CD8-positive, alpha-beta memory T cell (primary cell): Measurements from ENCODE around the gene CUTA. TPM values are rescaled to one million over a fixed set of nuclear protein-coding genes. Genes with fewer than 3 reads are reported as not detected.

Experiments used
- CTCF ChIA-PET: fragments of 350-600 bp; sonication (Branson Sonifier 250); formaldehyde crosslinking; loops from one replicate; lab custom pipeline; 2021; ENCODE audit warnings: antibody characterized with exemption; lab: Charles Lee
- POLR2A ChIA-PET: fragments of 350-600 bp; sonication (Branson Sonifier 250); formaldehyde crosslinking; loops from one replicate; lab custom pipeline; 2021; ENCODE audit warnings: antibody characterized with exemption; lab: Charles Lee
- DNase-seq, 5 donors: peaks; one replicate each; pipeline versions ENCODE4 v3.0.0 to v3.0.0-alpha.2; 2020 to 2022; ENCODE audit warnings: mixed read lengths in 1 of 5
- H3K27ac ChIP-seq: one replicate; pipeline ENCODE4 v1.7.0; 2013; ENCODE audit warnings: low read depth, mild to moderate bottlenecking, low read length, moderate library complexity
- H3K27me3 ChIP-seq: 2 replicates; pipeline ENCODE4 v1.7.0; 2013; ENCODE audit warnings: low read length, mild to moderate bottlenecking; ENCODE audit not compliant: insufficient read depth, poor library complexity, severe bottlenecking
- H3K36me3 ChIP-seq: 2 replicates; pipeline ENCODE4 v1.7.0; 2013; ENCODE audit warnings: mild to moderate bottlenecking, low read length, moderate library complexity; ENCODE audit not compliant: insufficient read depth
- H3K4me1 ChIP-seq: 2 replicates; pipeline ENCODE4 v1.7.0; 2013; ENCODE audit warnings: mild to moderate bottlenecking, low read length, moderate library complexity; ENCODE audit not compliant: insufficient read depth
- H3K4me3 ChIP-seq: 2 replicates; pipeline ENCODE4 v1.7.0; 2013; ENCODE audit warnings: mild to moderate bottlenecking, low read length
- H3K9me3 ChIP-seq: 2 replicates; pipeline ENCODE4 v1.7.0; 2013; ENCODE audit warnings: mild to moderate bottlenecking, low read length
- H3K27ac Mint-ChIP-seq, 8 donors: one replicate each; pipeline ENCODE4 v1.8.0; 2020 to 2021; ENCODE audit warnings: mixed read lengths in 8 of 8, mild to moderate bottlenecking in 6 of 8, inconsistent platforms in 3 of 8, moderate library complexity in 3 of 8
- H3K27me3 Mint-ChIP-seq, 2 donors: one replicate each; pipeline ENCODE4 v1.8.0; 2020 to 2021; ENCODE audit warnings: mixed read lengths in 2 of 2, mild to moderate bottlenecking in 1 of 2, moderate library complexity in 1 of 2
- H3K36me3 Mint-ChIP-seq, 3 donors: one replicate each; pipeline ENCODE4 v1.8.0; 2020 to 2021; ENCODE audit warnings: mixed read lengths in 3 of 3, inconsistent platforms in 1 of 3, mild to moderate bottlenecking in 1 of 3
- H3K4me1 Mint-ChIP-seq, 3 donors: one replicate each; pipeline ENCODE4 v1.8.0; 2020 to 2021; ENCODE audit warnings: mixed read lengths in 3 of 3, inconsistent platforms in 1 of 3, mild to moderate bottlenecking in 1 of 3
- H3K4me3 Mint-ChIP-seq, 7 donors: one replicate each; pipeline ENCODE4 v1.8.0; 2020 to 2021; ENCODE audit warnings: mixed read lengths in 7 of 7, mild to moderate bottlenecking in 6 of 7, moderate library complexity in 4 of 7, inconsistent platforms in 2 of 7
- H3K9me3 Mint-ChIP-seq, 5 donors: one replicate each; pipeline ENCODE4 v1.8.0; 2020 to 2022; ENCODE audit warnings: mixed read lengths in 5 of 5, mild to moderate bottlenecking in 3 of 5, moderate library complexity in 2 of 5, inconsistent platforms in 1 of 5
- polyA plus RNA-seq: library from polyadenylated mRNA; unstranded; fragments of 300-500 nt; fragmentation: Illumina TruSeq; gene quantifications from one replicate; pipeline ENCODE4 v1.2.3, GENCODE V29; 2021
- total RNA-seq, 2 experiments: library from RNA; stranded (reverse); gene quantifications; one replicate each; pipeline ENCODE4 v1.2.3, GENCODE V29; 2021

The CUTA gene
- total and polyA plus RNA-seq, 3 experiments from 2014 or later = 149 to 451 (median 164) TPM

- Mint-ChIP-seq H3K4me3 (peak overlapping the region; percentile 88 to 94 (median 89)), H3K4me1 (peaks cover 70 to 78% (median 70%) of the 10 kb centered on the region in 3 donors), H3K27ac (peak overlapping the region; percentile 76 to 98 (median 96)), H3K36me3 (peaks cover 0 to 26% (median 0%) of the 10 kb centered on the region in 3 donors), H3K9me3 (no peaks in the 10 kb centered on the region), H3K27me3 (peaks cover 0 to 11% of the 10 kb centered on the region in 2 donors)
- no peaks in the 10 kb centered on the region for H3K9me3 ChIP-seq
- ChIA-PET POLR2A (interaction anchor here (0.5 to 2.5 kb wide), 11 partner anchors 11 to 191 kb away, joined by 3 to 14 read pairs (median 4); partner anchors contain the start of genes BAK1, ITPR3, RPS18 and VPS52), CTCF (interaction anchor here (0.8 to 2.7 kb wide), 7 partner anchors 8 to 182 kb away, joined by 3 to 15 read pairs (median 3); partner anchors contain the start of gene CUTA)
- H3K4me1 ChIP-seq = peaks cover 58% of the 10 kb centered on the region
- H3K27me3 ChIP-seq = no peaks in the 10 kb centered on the region
- DNase-seq = peak in 1 of 5 donors; percentile 50
- peak overlapping the region; percentile 34 for H3K4me3 ChIP-seq
- H3K36me3 ChIP-seq = no peaks in the 10 kb centered on the region
- H3K27ac ChIP-seq = peak overlapping the region; percentile 4
Observed at GRCh38 chr6:33430334-33430733, 12.4 kb upstream of the CUTA start.

- peak overlapping the region; percentile 72 for H3K4me3 ChIP-seq
- H3K9me3 ChIP-seq = no peaks in the 10 kb centered on the region
- DNase-seq = peak in 2 of 5 donors; percentile 47 to 50
- H3K4me3 Mint-ChIP-seq = peak overlapping the region; percentile 88 to 94 (median 89)
- H3K27ac ChIP-seq = peak overlapping the region; percentile 66
- POLR2A ChIA-PET = interaction anchor here (1.1 to 2.5 kb wide), 4 partner anchors 24 to 150 kb away, joined by 4 to 14 read pairs (median 6); partner anchors contain the start of genes BAK1 and ZBTB9
- no peaks in the 10 kb centered on the region for H3K36me3 ChIP-seq
- peaks cover 0 to 23% (median 0%) of the 10 kb centered on the region in 3 donors for H3K36me3 Mint-ChIP-seq
- H3K27me3 Mint-ChIP-seq = peaks cover 0 to 11% of the 10 kb centered on the region in 2 donors
- no peaks in the 10 kb centered on the region for H3K27me3 ChIP-seq
- H3K4me1 Mint-ChIP-seq = peaks cover 76 to 84% (median 77%) of the 10 kb centered on the region in 3 donors
- peaks cover 64% of the 10 kb centered on the region for H3K4me1 ChIP-seq
- CTCF ChIA-PET = interaction anchor here (1.1 to 2.7 kb wide), 2 partner anchors 12 to 27 kb away, joined by 3 to 15 read pairs; partner anchors contain the start of gene CUTA
- no peaks in the 10 kb centered on the region for H3K9me3 Mint-ChIP-seq
- peak overlapping the region; percentile 76 to 98 (median 97) for H3K27ac Mint-ChIP-seq
Observed at GRCh38 chr6:33429750-33430052, 11.8 kb upstream of the CUTA start.

GRCh38 chr6:33428966-33429749, 11.3 kb upstream of the CUTA start:
- H3K4me3 Mint-ChIP-seq = peak overlapping the region; percentile 88 to 94 (median 89)
- H3K27ac Mint-ChIP-seq = peak overlapping the region; percentile 76 to 98 (median 97)
- peaks cover 81 to 89% (median 81%) of the 10 kb centered on the region in 3 donors for H3K4me1 Mint-ChIP-seq
- Histone ChIP-seq H3K27me3 (no peaks in the 10 kb centered on the region), H3K36me3 (no peaks in the 10 kb centered on the region), H3K4me3 (peak overlapping the region; percentile 72), H3K27ac (peak overlapping the region; percentile 66), H3K9me3 (no peaks in the 10 kb centered on the region), H3K4me1 (peaks cover 68% of the 10 kb centered on the region)
- no peaks in the 10 kb centered on the region for H3K9me3 Mint-ChIP-seq
- no peak for DNase-seq
- H3K27me3 Mint-ChIP-seq = peaks cover 0 to 11% of the 10 kb centered on the region in 2 donors
- ChIA-PET CTCF (interaction anchor here (0.9 to 2.7 kb wide), 5 partner anchors 11 to 111 kb away, joined by 3 to 15 read pairs (median 4); partner anchors contain the start of genes CUTA, ZBTB22 and ZBTB9), POLR2A (interaction anchor here (0.6 to 1.3 kb wide), 4 partner anchors 12 to 111 kb away, joined by 3 to 5 read pairs (median 4); partner anchors contain the start of gene ZBTB9)
- H3K36me3 Mint-ChIP-seq = peaks cover 0 to 21% (median 0%) of the 10 kb centered on the region in 3 donors

- Mint-ChIP-seq H3K27ac (peak overlapping the region; percentile 67 to 98 (median 97)), H3K9me3 (no peaks in the 10 kb centered on the region), H3K36me3 (peaks cover 0 to 18% (median 0%) of the 10 kb centered on the region in 3 donors), H3K27me3 (peaks cover 0 to 11% of the 10 kb centered on the region in 2 donors), H3K4me1 (peaks cover 80 to 87% (median 83%) of the 10 kb centered on the region in 3 donors), H3K4me3 (peak overlapping the region; percentile 88 to 94 (median 89))
- H3K4me1 ChIP-seq = peaks cover 71% of the 10 kb centered on the region
- peak overlapping the region; percentile 72 for H3K4me3 ChIP-seq
- H3K27ac ChIP-seq = peak overlapping the region; percentile 66
- DNase-seq = peak in 1 of 5 donors; percentile 61
- no peaks in the 10 kb centered on the region for H3K36me3 ChIP-seq
- H3K27me3 ChIP-seq = no peaks in the 10 kb centered on the region
- H3K9me3 ChIP-seq = no peaks in the 10 kb centered on the region
- ChIA-PET CTCF (interaction anchor here (0.6 to 2.7 kb wide), 6 partner anchors 11 to 111 kb away, joined by 3 to 15 read pairs (median 4); partner anchors contain the start of genes CUTA, ZBTB22 and ZBTB9), POLR2A (interaction anchor here (0.9 to 1.3 kb wide), 3 partner anchors 12 to 37 kb away, joined by 3 to 5 read pairs (median 3); partner anchors contain the start of gene ZBTB9)
Observed at GRCh38 chr6:33428224-33428965, 10.5 kb upstream of the CUTA start.

GRCh38 chr6:33427585-33428223, 9.8 kb upstream of the CUTA start:
- ChIA-PET CTCF (interaction anchor here (0.6 kb wide), 1 partner anchor 26 kb away, joined by 3 read pairs; the partner anchor contains the start of gene ZBTB9), POLR2A (no interaction called here)
- H3K27ac Mint-ChIP-seq = peak overlapping the region; percentile 97 to 100 (median 99)
- H3K36me3 ChIP-seq = no peaks in the 10 kb centered on the region
- H3K9me3 Mint-ChIP-seq = no peaks in the 10 kb centered on the region
- H3K4me1 ChIP-seq = peaks cover 66% of the 10 kb centered on the region
- H3K4me3 Mint-ChIP-seq = peak overlapping the region; percentile 84 to 94 (median 91)
- no peaks in the 10 kb centered on the region for H3K27me3 ChIP-seq
- peak overlapping the region; percentile 83 for H3K27ac ChIP-seq
- H3K4me1 Mint-ChIP-seq = peaks cover 75 to 82% (median 82%) of the 10 kb centered on the region in 3 donors
- DNase-seq = peak; percentile 66 to 86 (median 67)
- peaks cover 0 to 11% of the 10 kb centered on the region in 2 donors for H3K27me3 Mint-ChIP-seq
- H3K4me3 ChIP-seq = peak overlapping the region; percentile 74
- peaks cover 0 to 14% (median 0%) of the 10 kb centered on the region in 3 donors for H3K36me3 Mint-ChIP-seq
- no peaks in the 10 kb centered on the region for H3K9me3 ChIP-seq

GRCh38 chr6:33426590-33427511, 8.9 kb upstream of the CUTA start:
- H3K4me1 Mint-ChIP-seq = peaks cover 66 to 74% (median 74%) of the 10 kb centered on the region in 3 donors
- peak overlapping the region; percentile 84 to 93 (median 91) for H3K4me3 Mint-ChIP-seq
- no peaks in the 10 kb centered on the region for H3K9me3 ChIP-seq
- peak overlapping the region; percentile 97 to 100 (median 99) for H3K27ac Mint-ChIP-seq
- no peaks in the 10 kb centered on the region for H3K27me3 ChIP-seq
- no peaks in the 10 kb centered on the region for H3K9me3 Mint-ChIP-seq
- no peaks in the 10 kb centered on the region for H3K36me3 ChIP-seq
- POLR2A ChIA-PET = interaction anchor here (0.9 to 3.0 kb wide), 4 partner anchors 9 to 109 kb away, joined by 4 to 13 read pairs (median 4); partner anchors contain the start of genes CUTA, PHF1 and ZBTB22
- peaks cover 0 to 13% (median 0%) of the 10 kb centered on the region in 3 donors for H3K36me3 Mint-ChIP-seq
- H3K27me3 Mint-ChIP-seq = peaks cover 0 to 11% of the 10 kb centered on the region in 2 donors
- CTCF ChIA-PET = interaction anchor here (0.6 to 3.5 kb wide), 10 partner anchors 14 to 216 kb away, joined by 3 to 14 read pairs (median 4); partner anchors contain the start of genes B3GALT4, RGL2, ZBTB22 and ZBTB9
- H3K4me1 ChIP-seq = peaks cover 58% of the 10 kb centered on the region
- H3K27ac ChIP-seq = peak overlapping the region; percentile 88
- peak; percentile 39 to 76 (median 59) for DNase-seq
- H3K4me3 ChIP-seq = peak overlapping the region; percentile 74
